HCT116 (cell line): ENCODE measurements around the gene PTPN20.

Source experiments
- FOSL1 ChIP-seq: IDR thresholded peaks from 2 replicates; pipeline ENCODE4 v1.6.1; 2012; ENCODE audit warnings: low read depth
- POLR2A ChIP-seq: IDR thresholded peaks from 2 replicates; pipeline ENCODE4 v1.7.0; 2011; ENCODE audit warnings: borderline replicate concordance; ENCODE audit not compliant: insufficient read depth, insufficient read length; ENCODE audit errors: extremely low read depth
- SIN3A ChIP-seq: IDR thresholded peaks from 2 replicates; pipeline ENCODE4 v1.6.1; 2012; ENCODE audit warnings: low read depth
- ZFX ChIP-seq: fragments of 450-650 bp; IDR thresholded peaks from 2 replicates; pipeline ENCODE4 v1.6.1; 2017
- TF ChIP-seq, protein P1 (sequence below), 3 experiments: fragments of 200-600 bp in 1 of 3; sonication (generic) in 1 of 3; IDR thresholded peaks in 2 of 3; conservative IDR thresholded peaks in 1 of 3; 2 replicates each; pipeline ENCODE4 v1.5.1; 2012 to 2017; ENCODE audit warnings: low read depth in 2 of 3, low read length in 2 of 3, antibody characterized with exemption in 1 of 3, borderline replicate concordance in 1 of 3, control low read depth in 1 of 3, mild to moderate bottlenecking in 1 of 3, mixed read lengths in 1 of 3, mixed run types in 1 of 3, moderate library complexity in 1 of 3; ENCODE audit not compliant: insufficient read depth in 1 of 3

GRCh38 chr10:47031901-47032465, 120.8 kb downstream of the PTPN20 start:
- TF ChIP-seq FOSL1 (no peak), ZFX (no peak), POLR2A (no peak), SIN3A (no peak)
- TF ChIP-seq, protein P1, sequence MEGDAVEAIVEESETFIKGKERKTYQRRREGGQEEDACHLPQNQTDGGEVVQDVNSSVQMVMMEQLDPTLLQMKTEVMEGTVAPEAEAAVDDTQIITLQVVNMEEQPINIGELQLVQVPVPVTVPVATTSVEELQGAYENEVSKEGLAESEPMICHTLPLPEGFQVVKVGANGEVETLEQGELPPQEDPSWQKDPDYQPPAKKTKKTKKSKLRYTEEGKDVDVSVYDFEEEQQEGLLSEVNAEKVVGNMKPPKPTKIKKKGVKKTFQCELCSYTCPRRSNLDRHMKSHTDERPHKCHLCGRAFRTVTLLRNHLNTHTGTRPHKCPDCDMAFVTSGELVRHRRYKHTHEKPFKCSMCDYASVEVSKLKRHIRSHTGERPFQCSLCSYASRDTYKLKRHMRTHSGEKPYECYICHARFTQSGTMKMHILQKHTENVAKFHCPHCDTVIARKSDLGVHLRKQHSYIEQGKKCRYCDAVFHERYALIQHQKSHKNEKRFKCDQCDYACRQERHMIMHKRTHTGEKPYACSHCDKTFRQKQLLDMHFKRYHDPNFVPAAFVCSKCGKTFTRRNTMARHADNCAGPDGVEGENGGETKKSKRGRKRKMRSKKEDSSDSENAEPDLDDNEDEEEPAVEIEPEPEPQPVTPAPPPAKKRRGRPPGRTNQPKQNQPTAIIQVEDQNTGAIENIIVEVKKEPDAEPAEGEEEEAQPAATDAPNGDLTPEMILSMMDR (IDR thresholded peaks at IDR 0.05 in 2 of 3, conservative IDR thresholded peaks at IDR 0.05 in 1 of 3; ENCODE audit: borderline replicate concordance in 1 of 3, insufficient read depth in 1 of 3, low read depth in 2 of 3, low read length in 2 of 3): no peak
